Naive thymus-derived CD8-positive, alpha-beta T cell (primary cell): Measurements from ENCODE around the gene NET1. TPM values are rescaled to one million over a fixed set of nuclear protein-coding genes. Genes with fewer than 3 reads are reported as not detected.

Experiments used
- ATAC-seq, 2 donors: fragments of 150-1000 bp; cut with Tn5 transposase in 1 of 2; sonication (Bioruptor Pico), chemical (Tn5 transposase) in 1 of 2; 1 replicate in 1 of 2; 2 replicates in 1 of 2; pipeline ENCODE4 v1.10.0; 2021; ENCODE audit warnings: mild to moderate bottlenecking in 2 of 2, moderate library complexity in 2 of 2
- POLR2A ChIA-PET: fragments of 350-600 bp; sonication (Branson Sonifier 250); formaldehyde crosslinking; loops from one replicate; lab custom pipeline; 2021; ENCODE audit warnings: antibody characterized with exemption; lab: Charles Lee
- DNase-seq, 10 donors: peaks; one replicate each; pipeline versions ENCODE4 v3.0.0 to v3.0.0-alpha.2; 2020 to 2022
- H3K27ac Mint-ChIP-seq, 10 donors: one replicate each; pipeline ENCODE4 v1.8.0; 2020 to 2022; ENCODE audit warnings: mild to moderate bottlenecking in 10 of 10, mixed read lengths in 10 of 10, moderate library complexity in 4 of 10, inconsistent platforms in 1 of 10
- H3K27me3 Mint-ChIP-seq, 5 donors: one replicate each; pipeline ENCODE4 v1.8.0; 2021 to 2022; ENCODE audit warnings: mixed read lengths in 5 of 5
- H3K36me3 Mint-ChIP-seq, 3 donors: one replicate each; pipeline ENCODE4 v1.8.0; 2020 to 2022; ENCODE audit warnings: mixed read lengths in 3 of 3, mild to moderate bottlenecking in 2 of 3, inconsistent platforms in 1 of 3
- H3K4me1 Mint-ChIP-seq, 4 donors: one replicate each; pipeline ENCODE4 v1.8.0; 2021 to 2022; ENCODE audit warnings: mixed read lengths in 4 of 4
- H3K4me3 Mint-ChIP-seq, 10 donors: one replicate each; pipeline ENCODE4 v1.8.0; 2020 to 2022; ENCODE audit warnings: mild to moderate bottlenecking in 10 of 10, mixed read lengths in 10 of 10, moderate library complexity in 6 of 10, inconsistent platforms in 1 of 10
- H3K9me3 Mint-ChIP-seq, 9 donors: one replicate each; pipeline ENCODE4 v1.8.0; 2020 to 2022; ENCODE audit warnings: mixed read lengths in 9 of 9, mild to moderate bottlenecking in 3 of 9, inconsistent platforms in 1 of 9, moderate library complexity in 1 of 9
- polyA plus RNA-seq, 3 donors: library from polyadenylated mRNA; unstranded; fragments of 300-500 nt; fragmentation: Illumina TruSeq; gene quantifications; one replicate each; pipeline ENCODE4 v1.2.3, GENCODE V29; 2021
- total RNA-seq, 8 experiments: library from RNA in 2 of 8; stranded (reverse) in 2 of 8; gene quantifications; one replicate each; pipeline ENCODE4 v1.2.3 and lab custom pipeline; 2021 to 2026

NET1 gene
- total and polyA plus RNA-seq, 5 experiments from 2014 or later, result 12.6 to 30.4 (median 19.4) TPM

DNA sequence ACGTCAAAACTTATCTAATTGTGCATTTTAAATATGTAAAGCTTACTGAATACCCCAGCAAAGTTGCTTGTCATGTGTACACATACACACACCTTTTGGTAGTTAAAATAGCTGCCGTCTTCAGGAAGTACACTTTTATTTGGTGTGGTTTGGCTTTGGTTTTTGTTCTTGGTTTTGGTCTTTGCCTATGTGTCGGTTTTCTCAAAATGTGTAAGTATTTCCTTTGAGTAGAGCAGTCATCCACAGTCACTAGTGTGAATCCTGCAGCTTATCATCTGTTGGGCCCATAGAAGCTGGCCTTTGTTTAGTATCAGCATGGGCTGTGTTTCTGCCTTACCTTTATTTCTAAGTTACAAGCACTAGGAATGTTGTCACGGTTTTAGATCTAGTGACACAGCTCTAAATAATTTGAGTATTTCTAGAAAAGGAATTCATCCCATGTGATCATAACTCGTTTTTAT lies 35.3 kb downstream of the NET1 start:
- peak; percentile 71 to 76 for ATAC-seq
- H3K9me3 Mint-ChIP-seq, result no peaks in the 10 kb centered on the region
- H3K27me3 Mint-ChIP-seq, result no peaks in the 10 kb centered on the region
- POLR2A ChIA-PET, result interaction anchor here (0.8 to 3.1 kb wide), 5 partner anchors 10 to 365 kb away, joined by 3 to 39 read pairs (median 3); partner anchors contain the start of gene GDI2
- peaks cover 0 to 13% (median 0%) of the 10 kb centered on the region in 3 donors for H3K36me3 Mint-ChIP-seq
- H3K4me1 Mint-ChIP-seq, result peaks cover 12 to 36% (median 24%) of the 10 kb centered on the region in 4 donors
- DNase-seq, result peak in 5 of 10 donors; percentile 16 to 78 (median 59)
- H3K4me3 Mint-ChIP-seq, result peak overlapping the region; percentile 76 to 94 (median 89)
- peak overlapping the region in 7 of 10 donors; percentile 2 to 82 (median 39) for H3K27ac Mint-ChIP-seq

- H3K27me3 Mint-ChIP-seq, result no peaks in the 10 kb centered on the region
- peak overlapping the region in 6 of 10 donors; percentile 14 to 83 (median 42) for H3K4me3 Mint-ChIP-seq
Measured at GRCh38 chr10:5448333-5449001, 36.1 kb downstream of the NET1 start.

GRCh38 chr10:5449227-5449626 lies 36.9 kb downstream of the NET1 start:
- POLR2A ChIA-PET, result no interaction called here
- DNase-seq (no peak), ATAC-seq (no peak)
- Mint-ChIP-seq H3K27ac (peak overlapping the region in 1 of 10 donors; percentile 60), H3K27me3 (no peaks in the 10 kb centered on the region), H3K9me3 (no peaks in the 10 kb centered on the region), H3K4me3 (peak overlapping the region in 4 of 10 donors; percentile 30 to 47 (median 42)), H3K4me1 (peaks cover 12 to 36% (median 24%) of the 10 kb centered on the region in 4 donors), H3K36me3 (peaks cover 0 to 24% (median 0%) of the 10 kb centered on the region in 3 donors)

More at GRCh38 chr10:5448333-5449001, 36.1 kb downstream of the NET1 start:
- ATAC-seq, result no peak
- Mint-ChIP-seq H3K4me1 (peaks cover 12 to 36% (median 24%) of the 10 kb centered on the region in 4 donors), H3K27ac (peak overlapping the region in 2 of 10 donors; percentile 22 to 40), H3K36me3 (peaks cover 0 to 20% (median 0%) of the 10 kb centered on the region in 3 donors), H3K9me3 (no peaks in the 10 kb centered on the region)
- POLR2A ChIA-PET, result interaction anchor here (1.1 to 3.1 kb wide), 3 partner anchors 14 to 175 kb away, joined by 3 to 39 read pairs (median 6); no protein-coding TSS in a partner anchor
- DNase-seq, result no peak

- peaks cover 9 to 36% (median 24%) of the 10 kb centered on the region in 4 donors for H3K4me1 Mint-ChIP-seq
- POLR2A ChIA-PET, result no interaction called here
- DNase-seq (no peak), ATAC-seq (no peak)
- peak overlapping the region in 2 of 10 donors; percentile 22 to 31 for H3K27ac Mint-ChIP-seq
- H3K27me3 Mint-ChIP-seq, result no peaks in the 10 kb centered on the region
- H3K4me3 Mint-ChIP-seq, result peak overlapping the region in 3 of 10 donors; percentile 15 to 73 (median 50)
- peaks cover 0 to 28% (median 2%) of the 10 kb centered on the region in 3 donors for H3K36me3 Mint-ChIP-seq
- H3K9me3 Mint-ChIP-seq, result no peaks in the 10 kb centered on the region
Measured at GRCh38 chr10:5449823-5450222, 37.5 kb downstream of the NET1 start.

- POLR2A ChIA-PET, result no interaction called here
- Mint-ChIP-seq H3K36me3 (peaks cover 0 to 36% (median 3%) of the 10 kb centered on the region in 3 donors), H3K27me3 (no peaks in the 10 kb centered on the region), H3K4me3 (no peak overlapping the region), H3K9me3 (no peaks in the 10 kb centered on the region), H3K4me1 (peaks cover 9 to 36% (median 24%) of the 10 kb centered on the region in 4 donors), H3K27ac (no peak overlapping the region)
- no peak for ATAC-seq
- no peak for DNase-seq
Measured at GRCh38 chr10:5450605-5451384, 38.4 kb downstream of the NET1 start.

GRCh38 chr10:5453749-5454489 lies 41.6 kb downstream of the NET1 start:
- H3K4me3 Mint-ChIP-seq, result no peak overlapping the region
- POLR2A ChIA-PET, result no interaction called here
- H3K27me3 Mint-ChIP-seq, result no peaks in the 10 kb centered on the region
- peaks cover 0 to 49% (median 9%) of the 10 kb centered on the region in 3 donors for H3K36me3 Mint-ChIP-seq
- ATAC-seq (no peak), DNase-seq (no peak)
- H3K27ac Mint-ChIP-seq, result peak overlapping the region in 1 of 10 donors; percentile 29
- H3K4me1 Mint-ChIP-seq, result peaks cover 10 to 17% (median 14%) of the 10 kb centered on the region in 4 donors
- no peaks in the 10 kb centered on the region for H3K9me3 Mint-ChIP-seq

DNA sequence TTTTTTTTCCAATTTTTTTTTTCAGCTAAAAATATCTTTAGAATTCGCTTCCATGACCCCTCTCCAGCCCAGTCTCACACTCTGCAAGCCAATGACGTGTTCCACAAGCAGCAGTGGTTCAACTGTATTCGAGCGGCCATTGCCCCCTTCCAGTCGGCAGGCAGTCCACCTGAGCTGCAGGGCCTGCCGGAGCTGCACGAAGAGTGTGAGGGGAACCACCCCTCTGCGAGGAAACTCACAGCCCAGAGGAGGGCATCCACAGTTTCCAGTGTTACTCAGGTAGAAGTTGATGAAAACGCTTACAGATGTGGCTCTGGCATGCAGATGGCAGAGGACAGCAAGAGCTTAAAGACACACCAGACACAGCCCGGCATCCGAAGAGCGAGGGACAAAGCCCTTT lies 44.2 kb downstream of the NET1 start:
- H3K36me3 Mint-ChIP-seq, result peaks cover 0 to 47% (median 16%) of the 10 kb centered on the region in 3 donors
- H3K9me3 Mint-ChIP-seq, result no peaks in the 10 kb centered on the region
- no peaks in the 10 kb centered on the region for H3K27me3 Mint-ChIP-seq
- POLR2A ChIA-PET, result no interaction called here
- ATAC-seq (no peak), DNase-seq (no peak)
- no peak overlapping the region for H3K27ac Mint-ChIP-seq
- peaks cover 9 to 12% (median 11%) of the 10 kb centered on the region in 4 donors for H3K4me1 Mint-ChIP-seq
- peak overlapping the region in 1 of 10 donors; percentile 4 for H3K4me3 Mint-ChIP-seq

DNA sequence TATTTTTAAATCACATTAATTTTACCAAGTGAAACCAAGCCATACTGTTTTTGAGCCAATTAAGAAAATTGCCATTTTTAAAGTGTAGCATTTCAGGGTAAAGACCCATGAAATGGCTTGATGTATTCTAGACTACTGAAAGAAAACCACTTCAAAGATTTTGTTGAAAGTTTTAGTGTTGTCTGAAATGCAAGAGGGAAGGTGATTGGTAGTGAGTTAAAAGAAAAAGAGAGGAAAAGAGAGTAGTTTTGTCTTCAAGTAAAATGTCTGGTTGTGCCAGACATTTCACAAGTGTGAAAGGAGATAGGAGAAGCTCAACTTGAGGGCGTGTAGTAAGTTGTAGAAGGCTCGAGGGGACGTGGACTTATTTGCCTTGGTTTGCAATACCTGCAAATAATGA lies 45.4 kb downstream of the NET1 start:
- peak; percentile 83 to 98 for ATAC-seq
- Mint-ChIP-seq H3K27me3 (no peaks in the 10 kb centered on the region), H3K4me3 (peak overlapping the region in 8 of 10 donors; percentile 1 to 67 (median 55)), H3K4me1 (peaks cover 10 to 18% (median 12%) of the 10 kb centered on the region in 4 donors), H3K36me3 (peaks cover 0 to 35% (median 16%) of the 10 kb centered on the region in 3 donors), H3K27ac (peak overlapping the region in 9 of 10 donors; percentile 3 to 86 (median 47)), H3K9me3 (no peaks in the 10 kb centered on the region)
- DNase-seq, result peak in 3 of 10 donors; percentile 21 to 67 (median 63)
- POLR2A ChIA-PET, result interaction anchor here (1.0 kb wide), 1 partner anchor 10 kb away, joined by 3 read pairs; no protein-coding TSS in a partner anchor

DNA sequence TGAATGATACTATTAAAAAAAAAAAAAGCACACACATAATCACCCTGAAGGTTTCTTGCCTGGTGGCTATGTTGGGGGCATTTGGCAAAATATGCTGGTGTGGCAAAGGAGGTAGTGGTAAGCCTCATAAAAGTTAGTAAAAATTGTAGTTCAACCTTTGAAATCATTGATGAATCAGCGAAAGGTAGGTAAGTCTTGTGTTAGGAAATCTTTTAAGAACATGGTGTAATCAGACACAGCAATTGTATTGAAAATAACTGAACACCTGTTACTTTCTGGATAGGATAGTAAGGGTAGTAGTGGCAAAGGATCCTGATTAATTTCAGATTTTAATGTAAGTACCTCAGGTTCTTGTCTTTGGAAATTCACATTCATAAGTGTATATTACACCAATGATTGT lies 46.1 kb downstream of the NET1 start:
- H3K4me1 Mint-ChIP-seq, result peaks cover 10 to 18% (median 12%) of the 10 kb centered on the region in 4 donors

GRCh38 chr10:5458949-5459747 lies 46.8 kb downstream of the NET1 start:
- POLR2A ChIA-PET, result no interaction called here
- H3K9me3 Mint-ChIP-seq, result no peaks in the 10 kb centered on the region
- H3K36me3 Mint-ChIP-seq, result peaks cover 0 to 24% (median 16%) of the 10 kb centered on the region in 3 donors

More for the DNA sequence above, 46.1 kb downstream of the NET1 start:
- H3K27me3 Mint-ChIP-seq, result peaks cover 0 to 5% (median under 1%) of the 10 kb centered on the region in 5 donors
- DNase-seq (no peak), ATAC-seq (no peak)
- no peaks in the 10 kb centered on the region for H3K9me3 Mint-ChIP-seq
- POLR2A ChIA-PET, result interaction anchor here (1.0 kb wide), 1 partner anchor 11 kb away, joined by 3 read pairs; no protein-coding TSS in a partner anchor
- no peak overlapping the region for H3K4me3 Mint-ChIP-seq
- no peak overlapping the region for H3K27ac Mint-ChIP-seq
- peaks cover 0 to 29% (median 16%) of the 10 kb centered on the region in 3 donors for H3K36me3 Mint-ChIP-seq

More at GRCh38 chr10:5458949-5459747, 46.8 kb downstream of the NET1 start:
- Mint-ChIP-seq H3K4me1 (peaks cover 10 to 18% (median 12%) of the 10 kb centered on the region in 4 donors), H3K4me3 (no peak overlapping the region), H3K27me3 (peaks cover 0 to 11% (median 3%) of the 10 kb centered on the region in 5 donors), H3K27ac (no peak overlapping the region)
- ATAC-seq (no peak), DNase-seq (no peak)
